Measurements from ENCODE around the gene DNM1. TPM values are rescaled to one million over a fixed set of nuclear protein-coding genes. Genes with fewer than 3 reads are reported as not detected.

The DNM1 gene
- total RNA-seq: 1 to 10 TPM; 1.3 to 9.7 (median 1.6) TPM

- intact Hi-C loops (cut with DNase I): no loop called here
- peaks cover 0 to 29% (median 3%) of the 10 kb centered on the region in 4 donors for H3K27me3 ChIP-seq
- peak within 1 kb of the TSS; percentile 1 to 69 (median 32) for H3K27ac ChIP-seq
- H3K4me3 ChIP-seq: peak within 1 kb of the TSS; percentile 51 to 74 (median 65)
- no peak for DNase-seq
- peak in 1 of 4 donors; percentile 17 for TF ChIP-seq POLR2A (IDR thresholded peaks at IDR 0.05)
- TF ChIP-seq, protein P1, sequence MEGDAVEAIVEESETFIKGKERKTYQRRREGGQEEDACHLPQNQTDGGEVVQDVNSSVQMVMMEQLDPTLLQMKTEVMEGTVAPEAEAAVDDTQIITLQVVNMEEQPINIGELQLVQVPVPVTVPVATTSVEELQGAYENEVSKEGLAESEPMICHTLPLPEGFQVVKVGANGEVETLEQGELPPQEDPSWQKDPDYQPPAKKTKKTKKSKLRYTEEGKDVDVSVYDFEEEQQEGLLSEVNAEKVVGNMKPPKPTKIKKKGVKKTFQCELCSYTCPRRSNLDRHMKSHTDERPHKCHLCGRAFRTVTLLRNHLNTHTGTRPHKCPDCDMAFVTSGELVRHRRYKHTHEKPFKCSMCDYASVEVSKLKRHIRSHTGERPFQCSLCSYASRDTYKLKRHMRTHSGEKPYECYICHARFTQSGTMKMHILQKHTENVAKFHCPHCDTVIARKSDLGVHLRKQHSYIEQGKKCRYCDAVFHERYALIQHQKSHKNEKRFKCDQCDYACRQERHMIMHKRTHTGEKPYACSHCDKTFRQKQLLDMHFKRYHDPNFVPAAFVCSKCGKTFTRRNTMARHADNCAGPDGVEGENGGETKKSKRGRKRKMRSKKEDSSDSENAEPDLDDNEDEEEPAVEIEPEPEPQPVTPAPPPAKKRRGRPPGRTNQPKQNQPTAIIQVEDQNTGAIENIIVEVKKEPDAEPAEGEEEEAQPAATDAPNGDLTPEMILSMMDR (IDR thresholded peaks at IDR 0.05): peak; percentile 63 to 99 (median 98)
- H3K4me1 ChIP-seq: peaks cover 7 to 29% (median 15%) of the 10 kb centered on the region in 3 donors
- no peaks in the 10 kb centered on the region for H3K36me3 ChIP-seq
- 0% methylated on average over 2 of the region's 72 CpGs for WGBS, 2 donors
- no peaks in the 10 kb centered on the region for H3K9me3 ChIP-seq
Observed at GRCh38 chr9:128203024-128203706, at the start of gene DNM1. Gene DNM1, plus strand, starts transcription at chr9:128203379. Its CDS starts 92 bp downstream, at chr9:128203471.

DNA sequence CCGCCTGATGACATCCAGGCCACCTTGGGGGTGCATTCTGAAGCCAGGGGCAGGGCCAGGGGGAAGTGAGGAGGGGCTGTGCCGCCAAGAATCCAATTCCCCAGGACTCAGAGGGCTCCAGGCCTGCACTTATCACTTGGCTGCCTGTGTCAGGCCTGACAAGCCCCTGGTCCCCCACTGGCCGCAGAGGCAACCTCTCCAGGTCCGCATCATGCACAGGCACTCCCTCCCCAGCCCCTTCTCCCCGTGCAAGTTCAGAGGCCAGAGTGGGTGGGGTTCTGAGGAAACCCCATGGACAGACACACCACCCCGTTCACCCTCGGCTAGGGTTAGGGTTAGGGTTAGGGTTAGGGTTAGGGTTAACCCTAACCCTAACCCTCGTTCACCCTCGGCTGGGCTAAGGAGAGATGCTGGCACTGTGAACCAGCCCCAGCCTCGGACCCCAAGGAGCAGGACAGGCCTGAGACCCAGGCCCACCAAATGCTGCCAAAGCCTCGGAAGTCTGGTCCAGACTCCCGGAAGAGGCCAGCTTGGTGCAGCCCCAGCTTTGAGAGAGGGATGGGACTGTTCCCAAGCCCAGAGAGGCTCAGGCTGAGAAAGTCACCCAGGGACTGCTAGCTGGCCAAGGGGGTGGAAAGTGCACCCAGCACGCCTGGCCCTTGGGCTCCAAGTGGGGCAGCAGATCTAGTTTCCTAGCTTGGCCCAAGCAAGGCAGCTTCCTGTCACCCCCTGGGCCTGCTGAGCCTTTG lies 49.1 kb upstream of the DNM1 start:
- TF ChIP-seq, protein P1 (IDR thresholded peaks at IDR 0.05): no peak
- TF ChIP-seq POLR2A (IDR thresholded peaks at IDR 0.05): no peak

DNA sequence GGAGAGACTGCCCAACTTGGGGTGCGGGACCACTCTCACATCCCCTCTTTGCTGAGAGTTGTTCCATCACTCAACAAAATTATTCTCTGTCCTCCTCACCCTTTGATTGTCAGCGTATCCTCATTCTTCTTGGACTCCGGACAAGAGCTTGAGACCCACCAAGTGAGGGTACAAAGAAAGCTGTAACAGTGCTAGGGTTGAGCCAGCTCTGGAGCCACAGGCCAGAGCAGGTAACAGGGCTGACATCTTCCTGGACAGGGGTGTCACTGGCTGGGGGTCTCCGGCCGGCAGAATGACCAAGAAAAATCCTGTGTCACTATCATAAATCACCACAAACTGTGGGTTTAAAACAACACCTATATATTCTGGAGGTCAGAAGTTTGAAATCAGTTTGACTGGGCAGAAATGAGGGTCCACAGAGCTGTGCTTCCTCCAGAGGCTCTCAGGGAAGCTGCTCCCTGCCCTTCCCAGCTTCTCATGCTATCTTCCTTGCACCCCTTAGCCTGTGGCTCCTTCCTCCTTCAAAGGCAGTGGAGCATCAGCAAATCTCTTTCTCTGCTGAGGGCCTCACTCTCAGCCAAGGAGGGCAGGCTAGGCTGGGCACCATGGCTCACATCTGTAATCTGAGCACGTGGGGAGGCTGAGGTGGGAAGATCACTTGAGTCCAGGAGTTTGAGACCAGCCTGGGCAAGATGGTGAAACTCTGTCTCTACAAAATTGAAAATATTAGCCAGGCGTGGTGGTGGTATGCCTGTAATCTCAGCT lies 47.3 kb upstream of the DNM1 start:
- H3K27ac ChIP-seq: no peak overlapping the region
- H3K27me3 ChIP-seq: no peaks in the 10 kb centered on the region
- DNase-seq: no peak
- no peaks in the 10 kb centered on the region for H3K9me3 ChIP-seq
- no peak overlapping the region for H3K4me3 ChIP-seq
- 83 to 95% methylated on average over 3 to 4 of the region's 7 CpGs for WGBS, 2 donors
- intact Hi-C loops (cut with DNase I): no loop called here
- TF ChIP-seq POLR2A (IDR thresholded peaks at IDR 0.05): no peak
- TF ChIP-seq, protein P1 (IDR thresholded peaks at IDR 0.05): no peak
- H3K36me3 ChIP-seq: no peaks in the 10 kb centered on the region
- H3K4me1 ChIP-seq: peaks cover 6 to 19% (median 15%) of the 10 kb centered on the region in 3 donors

More for the DNA sequence above, 49.1 kb upstream of the DNM1 start:
- H3K9me3 ChIP-seq: no peaks in the 10 kb centered on the region
- H3K36me3 ChIP-seq: no peaks in the 10 kb centered on the region
- no peak overlapping the region for H3K27ac ChIP-seq
- intact Hi-C loops (cut with DNase I): no loop called here
- WGBS, 2 donors: 80 to 84% methylated on average over 1 to 6 of the region's 13 CpGs
- H3K4me3 ChIP-seq: no peak overlapping the region
- H3K27me3 ChIP-seq: no peaks in the 10 kb centered on the region
- no peak for DNase-seq
- peaks cover 10 to 22% (median 14%) of the 10 kb centered on the region in 3 donors for H3K4me1 ChIP-seq

DNA sequence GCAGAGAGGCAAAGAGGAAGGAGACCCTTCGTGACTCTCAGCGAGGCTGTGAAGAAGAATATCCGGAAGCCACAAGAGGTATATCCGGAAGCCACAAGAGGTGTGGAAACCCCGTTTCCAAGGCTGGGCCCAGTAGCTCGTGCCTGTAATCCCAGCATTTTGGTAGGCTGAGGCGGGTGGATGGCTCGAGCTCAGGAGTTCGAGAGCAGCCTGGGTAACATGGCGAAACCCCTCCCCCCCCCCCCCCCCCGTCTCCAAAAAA lies 43.7 kb upstream of the DNM1 start:
- no peaks in the 10 kb centered on the region for H3K27me3 ChIP-seq
- H3K27ac ChIP-seq: peak overlapping the region; percentile 81 to 90 (median 88)
- 28 to 35% methylated on average over 6 to 10 of the region's 11 CpGs for WGBS, 2 donors
- H3K4me1 ChIP-seq: peaks cover 11 to 40% (median 15%) of the 10 kb centered on the region in 3 donors
- H3K9me3 ChIP-seq: no peaks in the 10 kb centered on the region
- intact Hi-C loops (cut with DNase I): no loop called here
- H3K36me3 ChIP-seq: peaks cover 0 to 25% (median 9%) of the 10 kb centered on the region in 3 donors
- TF ChIP-seq, protein P1 (IDR thresholded peaks at IDR 0.05): no peak
- TF ChIP-seq POLR2A (IDR thresholded peaks at IDR 0.05): no peak
- no peak for DNase-seq
- H3K4me3 ChIP-seq: peak overlapping the region; percentile 59 to 89 (median 68)
